Measurements from ENCODE around the gene HPCA. TPM values are rescaled to one million over a fixed set of nuclear protein-coding genes. Genes with fewer than 3 reads are reported as not detected.
A peak's percentile ranks its signal among the peaks of the same experiment; 100 is the strongest.

HPCA gene
- total RNA-seq, 2 donors from 2014 or later: 1.6 to 3.0 TPM

- no peak for TF ChIP-seq CTCF (IDR thresholded peaks at IDR 0.05)
- intact Hi-C loops (cut with DNase I): no loop called here
- no peaks in the 10 kb centered on the region for H3K4me1 ChIP-seq
Observed at GRCh38 chr1:32924881-32925344, 38.6 kb downstream of the HPCA start.

GRCh38 chr1:32925403-32926162 is 39.3 kb downstream of the HPCA start:
- no peak overlapping the region for H3K4me3 ChIP-seq
- intact Hi-C loops (cut with DNase I): no loop called here

More at GRCh38 chr1:32924881-32925344, 38.6 kb downstream of the HPCA start:
- peak; percentile 86 for DNase-seq
- Histone ChIP-seq H3K27ac (peak overlapping the region; percentile 20), H3K9me3 (no peaks in the 10 kb centered on the region), H3K4me3 (no peak overlapping the region), H3K27me3 (no peaks in the 10 kb centered on the region), H3K9ac (ENCODE audit: low read depth in 2 of 2, low read length in 2 of 2) (peak overlapping the region; percentile 48 to 58), H3K36me3 (no peaks in the 10 kb centered on the region)

GRCh38 chr1:32926562-32926961 is 40.3 kb downstream of the HPCA start:
- H3K36me3 ChIP-seq: no peaks in the 10 kb centered on the region
- H3K9ac ChIP-seq (ENCODE audit: low read depth in 2 of 2, low read length in 2 of 2): no peak overlapping the region
- no peak for DNase-seq
- H3K9me3 ChIP-seq: no peaks in the 10 kb centered on the region
- no peak overlapping the region for H3K4me3 ChIP-seq
- no peaks in the 10 kb centered on the region for H3K4me1 ChIP-seq
- intact Hi-C loops (cut with DNase I): no loop called here
- H3K27me3 ChIP-seq: no peaks in the 10 kb centered on the region
- no peak for TF ChIP-seq CTCF (IDR thresholded peaks at IDR 0.05)
- H3K27ac ChIP-seq: no peak overlapping the region

More at GRCh38 chr1:32925403-32926162, 39.3 kb downstream of the HPCA start:
- Histone ChIP-seq H3K36me3 (no peaks in the 10 kb centered on the region), H3K9ac (ENCODE audit: low read depth in 2 of 2, low read length in 2 of 2) (peak overlapping the region in 1 of 2 donors; percentile 48), H3K27me3 (no peaks in the 10 kb centered on the region), H3K9me3 (no peaks in the 10 kb centered on the region), H3K4me1 (no peaks in the 10 kb centered on the region), H3K27ac (peak overlapping the region; percentile 20)
- DNase-seq: no peak
- no peak for TF ChIP-seq CTCF (IDR thresholded peaks at IDR 0.05)

DNA sequence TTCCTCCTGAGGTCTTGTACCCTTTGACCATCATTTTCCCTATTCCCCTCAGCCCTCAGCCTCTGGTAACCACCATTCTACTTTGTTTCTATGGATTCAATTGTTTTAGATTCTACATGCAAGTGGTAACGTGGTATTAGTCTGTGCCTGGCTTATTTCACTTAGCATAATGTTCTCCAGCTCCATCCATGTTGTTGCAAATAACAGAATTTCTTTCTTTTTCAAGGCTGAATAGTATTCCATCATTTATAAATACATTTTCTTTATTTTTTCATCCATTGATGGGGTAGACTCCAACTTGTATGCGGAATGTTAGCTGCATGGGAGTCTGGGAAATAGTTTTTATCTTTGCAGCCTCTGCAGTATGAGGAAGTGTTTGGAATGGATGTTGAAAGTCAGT is 41.1 kb downstream of the HPCA start:
- Histone ChIP-seq H3K4me3 (no peak overlapping the region), H3K27ac (no peak overlapping the region), H3K9me3 (no peaks in the 10 kb centered on the region), H3K27me3 (no peaks in the 10 kb centered on the region), H3K36me3 (no peaks in the 10 kb centered on the region), H3K4me1 (no peaks in the 10 kb centered on the region), H3K9ac (ENCODE audit: low read depth in 2 of 2, low read length in 2 of 2) (no peak overlapping the region)
- TF ChIP-seq CTCF (IDR thresholded peaks at IDR 0.05): no peak
- intact Hi-C loops (cut with DNase I): no loop called here
- DNase-seq: no peak

- Histone ChIP-seq H3K36me3 (no peaks in the 10 kb centered on the region), H3K4me1 (no peaks in the 10 kb centered on the region), H3K27me3 (no peaks in the 10 kb centered on the region), H3K9me3 (no peaks in the 10 kb centered on the region), H3K27ac (no peak overlapping the region), H3K4me3 (no peak overlapping the region), H3K9ac (ENCODE audit: low read depth in 2 of 2, low read length in 2 of 2) (no peak overlapping the region)
- no peak for DNase-seq
- intact Hi-C loops (cut with DNase I): no loop called here
- no peak for TF ChIP-seq CTCF (IDR thresholded peaks at IDR 0.05)
Observed at GRCh38 chr1:32928285-32928684, 42.0 kb downstream of the HPCA start.

All from colonic mucosa (tissue), 4 donors.